Measurements from ENCODE around the gene GTF2H4. TPM values are rescaled to one million over a fixed set of nuclear protein-coding genes. Genes with fewer than 3 reads are reported as not detected.

The GTF2H4 gene
- total and polyA plus RNA-seq, 4 donors: 6.2 to 15.8 (median 12.3) TPM

- H3K4me3 ChIP-seq (ENCODE audit: low read depth in 1 of 3, low read length in 3 of 3): no peak overlapping the region
- peak overlapping the region; percentile 91 for H3K27ac ChIP-seq (ENCODE audit: low read depth in 1 of 2, low read length in 2 of 2)
- peaks cover 3 to 20% (median 11%) of the 10 kb centered on the region in 4 donors for H3K36me3 ChIP-seq (ENCODE audit: control insufficient read depth in 4 of 4, insufficient read depth in 3 of 4, low read depth in 1 of 4, low read length in 3 of 4)
- DNase-seq (ENCODE audit: low spot score): no peak
- WGBS: 60% methylated on average over 8 of the region's 8 CpGs
- no peaks in the 10 kb centered on the region for H3K9me3 ChIP-seq (ENCODE audit: control insufficient read depth in 4 of 4, low read length in 3 of 4)
- peaks cover 2 to 53% (median 37%) of the 10 kb centered on the region in 4 donors for H3K4me1 ChIP-seq (ENCODE audit: control insufficient read depth in 4 of 4, insufficient read depth in 4 of 4, low read length in 3 of 4)
- peak overlapping the region; percentile 12 to 32 for H3K9ac ChIP-seq (ENCODE audit: low read depth in 1 of 2, low read length in 2 of 2)
- TF ChIP-seq JUND (IDR thresholded peaks at IDR 0.05) (no peak), NR2F2 (IDR thresholded peaks at IDR 0.05) (no peak)
- no peaks in the 10 kb centered on the region for H3K27me3 ChIP-seq (ENCODE audit: control insufficient read depth in 4 of 4, insufficient read depth in 4 of 4, low read length in 3 of 4)
These were observed 4.9 kb downstream of the GTF2H4 start for GRCh38 chr6:30912746-30913520.

- Histone ChIP-seq H3K4me3 (ENCODE audit: low read depth in 1 of 3, low read length in 3 of 3) (peak overlapping the region in 1 of 3 donors; percentile 63), H3K27ac (ENCODE audit: low read depth in 1 of 2, low read length in 2 of 2) (peak overlapping the region; percentile 91), H3K36me3 (ENCODE audit: control insufficient read depth in 4 of 4, insufficient read depth in 3 of 4, low read depth in 1 of 4, low read length in 3 of 4) (peaks cover 3 to 24% (median 13%) of the 10 kb centered on the region in 4 donors), H3K9me3 (ENCODE audit: control insufficient read depth in 4 of 4, low read length in 3 of 4) (no peaks in the 10 kb centered on the region), H3K27me3 (ENCODE audit: control insufficient read depth in 4 of 4, insufficient read depth in 4 of 4, low read length in 3 of 4) (no peaks in the 10 kb centered on the region), H3K4me1 (ENCODE audit: control insufficient read depth in 4 of 4, insufficient read depth in 4 of 4, low read length in 3 of 4) (peaks cover 2 to 48% (median 33%) of the 10 kb centered on the region in 4 donors), H3K9ac (ENCODE audit: low read depth in 1 of 2, low read length in 2 of 2) (peak overlapping the region; percentile 12 to 32)
- 5% methylated on average over 31 of the region's 31 CpGs for WGBS
- no peak for TF ChIP-seq NR2F2 (IDR thresholded peaks at IDR 0.05)
- TF ChIP-seq EGR1 (IDR thresholded peaks at IDR 0.05; ENCODE audit: low read depth in 2 of 2): no peak
- no peak for TF ChIP-seq ZBTB33 (IDR thresholded peaks at IDR 0.05)
- no peak for TF ChIP-seq JUND (IDR thresholded peaks at IDR 0.05)
- no peak for TF ChIP-seq GABPA (IDR thresholded peaks at IDR 0.05 in 1 of 2, conservative IDR thresholded peaks at IDR 0.05 in 1 of 2)
- no peak for TF ChIP-seq HNF4A (conservative IDR thresholded peaks at IDR 0.05)
- TF ChIP-seq RXRA (IDR thresholded peaks at IDR 0.05): peak; percentile 54 to 69
- no peak for TF ChIP-seq TAF1 (conservative IDR thresholded peaks at IDR 0.05)
- TF ChIP-seq CTCF (IDR thresholded peaks at IDR 0.05; ENCODE audit: low read depth, low read length, missing input control): no peak
- no peak for TF ChIP-seq ATF3 (IDR thresholded peaks at IDR 0.05)
- TF ChIP-seq YY1 (IDR thresholded peaks at IDR 0.05): peak; percentile 32
- no peak for TF ChIP-seq HNF4G (IDR thresholded peaks at IDR 0.05)
- TF ChIP-seq FOXA2 (IDR thresholded peaks at IDR 0.05): no peak
- TF ChIP-seq SP1 (IDR thresholded peaks at IDR 0.05): no peak
- no peak for DNase-seq (ENCODE audit: low spot score)
These were observed 5.7 kb downstream of the GTF2H4 start for GRCh38 chr6:30913721-30914075.
